T follicular helper cell (primary cell): Measurements from ENCODE around the gene EPC2.

Source experiments
- DNase-seq: peaks from one replicate; pipeline ENCODE4 v3.0.0-alpha.2; 2020; ENCODE audit warnings: low read depth
- total RNA-seq, 2 experiments: gene quantifications; one replicate each; lab custom pipeline; 2026; lab: John Stamatoyannopoulos, UW

EPC2 gene, protein sequence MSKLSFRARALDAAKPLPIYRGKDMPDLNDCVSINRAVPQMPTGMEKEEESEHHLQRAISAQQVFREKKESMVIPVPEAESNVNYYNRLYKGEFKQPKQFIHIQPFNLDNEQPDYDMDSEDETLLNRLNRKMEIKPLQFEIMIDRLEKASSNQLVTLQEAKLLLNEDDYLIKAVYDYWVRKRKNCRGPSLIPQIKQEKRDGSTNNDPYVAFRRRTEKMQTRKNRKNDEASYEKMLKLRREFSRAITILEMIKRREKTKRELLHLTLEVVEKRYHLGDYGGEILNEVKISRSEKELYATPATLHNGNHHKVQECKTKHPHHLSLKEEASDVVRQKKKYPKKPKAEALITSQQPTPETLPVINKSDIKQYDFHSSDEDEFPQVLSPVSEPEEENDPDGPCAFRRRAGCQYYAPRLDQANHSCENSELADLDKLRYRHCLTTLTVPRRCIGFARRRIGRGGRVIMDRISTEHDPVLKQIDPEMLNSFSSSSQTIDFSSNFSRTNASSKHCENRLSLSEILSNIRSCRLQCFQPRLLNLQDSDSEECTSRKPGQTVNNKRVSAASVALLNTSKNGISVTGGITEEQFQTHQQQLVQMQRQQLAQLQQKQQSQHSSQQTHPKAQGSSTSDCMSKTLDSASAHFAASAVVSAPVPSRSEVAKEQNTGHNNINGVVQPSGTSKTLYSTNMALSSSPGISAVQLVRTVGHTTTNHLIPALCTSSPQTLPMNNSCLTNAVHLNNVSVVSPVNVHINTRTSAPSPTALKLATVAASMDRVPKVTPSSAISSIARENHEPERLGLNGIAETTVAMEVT
- total RNA-seq: 70.8 to 115 reads per million in 2 experiments

DNA sequence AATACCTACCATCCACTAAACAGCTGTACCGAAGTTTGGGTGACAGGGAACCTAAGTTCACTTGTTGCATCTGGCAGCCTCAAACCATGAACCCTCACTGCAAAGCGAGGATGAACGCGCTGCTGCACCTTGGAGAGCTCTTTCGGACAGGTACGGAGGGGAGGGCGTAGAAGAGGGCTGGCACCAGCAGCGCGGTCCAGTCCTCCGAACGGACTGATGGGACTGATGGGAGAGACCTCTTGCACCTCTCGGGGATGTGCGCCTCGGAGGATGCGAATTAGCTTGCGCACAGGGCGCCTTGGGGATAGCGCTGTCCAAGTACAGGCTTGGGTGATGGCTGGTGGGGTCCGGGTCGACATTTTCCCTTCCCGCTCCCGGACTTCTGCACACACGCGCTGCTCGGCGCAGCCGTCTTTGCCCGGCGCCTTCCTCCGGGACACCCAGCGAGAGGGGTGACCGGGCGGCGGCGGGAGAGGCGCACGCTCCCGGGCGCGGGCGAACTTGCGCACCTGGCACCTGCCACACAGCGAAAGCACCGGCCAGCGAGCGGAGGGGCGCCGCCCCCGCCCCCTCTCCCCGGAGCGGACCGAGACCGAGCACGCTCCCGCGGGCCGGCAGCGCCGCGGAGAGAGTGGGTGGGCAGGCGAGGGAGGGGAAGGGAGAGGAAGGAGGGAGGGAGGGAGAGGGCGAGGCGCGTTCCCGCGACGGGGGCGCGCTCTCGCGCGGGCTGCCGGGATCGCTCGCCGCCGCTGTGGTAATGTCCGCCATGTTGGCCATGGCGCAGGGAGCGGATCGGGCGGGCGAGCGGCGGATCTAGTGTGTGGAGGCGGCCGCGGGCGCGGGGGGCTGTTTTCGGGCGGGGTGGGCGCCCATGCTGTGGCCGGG is at the start of gene EPC2:
Gene EPC2 (plus strand): TSS at position 754 of the 885 bp plus-strand sequence. CDS start 267 bp downstream, outside the sequence.
- DNase-seq: peak; percentile 80

DNA sequence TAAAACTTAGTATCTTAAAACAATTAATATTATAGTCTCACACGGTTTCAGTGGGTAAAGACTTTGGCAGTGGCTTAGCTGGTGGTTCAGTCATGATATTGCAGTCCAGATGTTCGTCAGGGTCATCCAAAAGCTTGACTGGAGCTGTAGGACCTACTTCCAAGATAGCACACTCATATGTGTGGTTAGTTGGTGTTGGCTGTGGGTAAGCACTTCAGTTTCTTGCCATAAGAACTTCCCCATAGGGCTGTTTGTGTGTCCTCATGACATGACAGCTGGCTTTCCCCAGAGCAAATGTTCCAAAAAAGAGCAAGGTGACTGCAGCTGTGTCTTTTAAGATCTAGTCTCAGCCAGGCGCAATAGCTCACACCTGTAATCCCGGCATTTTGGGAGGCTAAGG is 48.5 kb upstream of the EPC2 start:
- no peak for DNase-seq

- DNase-seq: no peak
Observed at GRCh38 chr2:148599109-148599991, 45.2 kb upstream of the EPC2 start.

- DNase-seq: no peak
Observed at GRCh38 chr2:148602885-148603561, 41.5 kb upstream of the EPC2 start.

DNA sequence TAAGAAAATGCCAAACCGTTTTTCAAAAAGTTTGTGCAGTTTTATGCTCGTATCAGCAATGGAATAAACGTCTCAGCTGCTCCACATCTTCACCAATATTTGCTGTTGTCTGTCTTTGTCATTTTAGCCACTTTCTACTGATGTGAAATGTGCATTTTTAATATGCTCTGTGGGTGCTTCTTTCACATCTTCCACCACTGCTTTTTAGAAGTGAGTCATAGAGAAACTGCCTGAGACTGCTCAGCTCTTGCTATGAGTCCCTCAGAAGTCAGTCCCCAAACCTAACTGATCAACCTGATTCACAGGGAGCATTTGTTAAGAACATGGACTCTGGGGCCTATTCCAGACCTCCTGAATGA is 41.0 kb upstream of the EPC2 start:
- no peak for DNase-seq

DNA sequence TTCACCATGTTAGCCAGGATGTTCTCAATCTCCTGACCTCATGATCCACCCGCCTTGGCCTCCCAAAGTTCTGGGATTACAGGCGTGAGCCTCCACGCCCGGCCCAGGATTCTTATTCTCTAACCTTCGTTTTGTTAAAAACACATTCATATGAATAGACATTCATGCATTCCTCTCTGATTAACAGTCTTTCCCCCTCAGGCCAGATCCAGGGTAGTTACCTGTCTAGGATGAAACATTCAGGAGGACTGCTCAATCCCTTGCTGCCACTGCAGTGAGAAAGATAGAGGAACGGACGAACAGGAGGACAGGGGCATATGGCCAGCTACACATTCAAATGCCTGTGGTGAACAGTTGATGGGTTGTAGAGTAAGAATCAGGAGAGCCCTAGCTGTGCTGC is 39.6 kb upstream of the EPC2 start:
- no peak for DNase-seq

GRCh38 chr2:148607566-148607965 is 37.0 kb upstream of the EPC2 start:
- DNase-seq: no peak

- no peak for DNase-seq
Observed at GRCh38 chr2:148613231-148614013, 31.1 kb upstream of the EPC2 start.

GRCh38 chr2:148614014-148614321 is 30.6 kb upstream of the EPC2 start:
- no peak for DNase-seq

- DNase-seq: no peak
Observed at GRCh38 chr2:148614322-148615049, 30.1 kb upstream of the EPC2 start.

- DNase-seq: no peak
Observed at GRCh38 chr2:148615381-148615841, 29.1 kb upstream of the EPC2 start.

DNA sequence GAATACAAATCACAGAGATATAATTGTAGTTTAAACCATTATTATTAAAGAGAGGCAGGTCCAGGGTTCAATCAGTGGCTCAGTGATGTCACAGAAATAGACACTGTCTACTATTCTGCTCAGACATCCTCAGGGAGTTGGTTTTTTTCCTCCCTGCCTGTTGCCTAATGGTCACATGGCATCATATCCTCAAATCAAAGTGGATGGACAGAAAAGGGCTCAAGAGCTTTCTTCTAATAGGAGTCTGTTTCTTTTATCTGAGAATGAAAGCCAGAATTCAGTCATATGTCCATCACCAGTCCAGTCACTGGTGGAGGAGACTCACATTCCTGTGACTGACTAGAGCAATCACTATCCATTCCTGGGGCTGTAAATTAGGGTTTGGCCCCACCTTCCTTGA is 27.9 kb upstream of the EPC2 start:
- no peak for DNase-seq

- DNase-seq: no peak
Observed at GRCh38 chr2:148617219-148617618, 27.3 kb upstream of the EPC2 start.

- DNase-seq: no peak
Observed at GRCh38 chr2:148619560-148620195, 24.9 kb upstream of the EPC2 start.

DNA sequence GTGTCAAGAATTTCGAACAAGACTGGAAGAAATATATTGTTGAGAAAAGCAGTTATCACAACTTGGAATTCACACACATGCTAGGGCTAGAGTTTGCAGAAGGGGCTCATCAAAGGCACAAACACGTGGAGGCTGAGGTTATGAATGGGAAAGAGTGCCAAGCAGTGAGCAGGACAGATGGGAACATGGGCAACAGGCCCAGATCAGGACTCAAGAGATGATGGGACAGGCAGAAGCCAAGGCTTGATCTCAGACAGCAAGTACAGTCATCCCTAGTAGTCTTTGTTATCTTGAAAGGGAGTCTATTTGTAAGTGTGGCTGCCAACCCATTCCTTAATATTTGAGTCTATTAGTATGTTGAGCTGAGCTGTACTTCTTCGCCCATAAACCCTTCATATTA is 22.2 kb upstream of the EPC2 start:
- no peak for DNase-seq

DNA sequence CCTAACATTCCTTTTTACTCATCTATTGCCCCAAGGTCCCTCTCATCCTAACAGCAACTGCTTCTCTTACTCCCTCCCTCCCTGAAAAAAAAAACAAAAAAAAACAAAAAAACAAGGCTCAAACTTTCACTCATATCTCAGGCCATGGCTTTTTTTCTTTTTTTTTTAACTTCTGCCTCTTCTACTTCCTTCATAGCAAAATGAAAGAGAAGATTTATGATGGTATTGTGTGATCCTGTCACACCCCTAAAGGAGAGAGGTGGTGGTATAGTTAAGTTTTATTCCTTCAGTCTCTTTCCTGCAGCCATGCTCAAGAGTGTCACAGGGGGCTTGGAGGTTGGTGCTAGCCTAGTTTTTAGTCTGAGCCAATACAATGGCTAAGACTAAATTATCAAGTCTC is 21.5 kb upstream of the EPC2 start:
- DNase-seq: no peak

GRCh38 chr2:148627224-148627623 is 17.3 kb upstream of the EPC2 start:
- DNase-seq: no peak

- DNase-seq: no peak
Observed at GRCh38 chr2:148634749-148635148, 9.8 kb upstream of the EPC2 start.

GRCh38 chr2:148638543-148638942 is 6.0 kb upstream of the EPC2 start:
- DNase-seq: no peak
